Measurements from ENCODE around the gene AP4S1.
"Not testable (repeated sequence)": the region's sequence is repeated elsewhere in the genome, so short reads cannot be mapped to it uniquely, and the experiment has no call there.

AP4S1 gene

GRCh38 chr14:31025367-31026076 is at the start of gene AP4S1:
Gene AP4S1, plus strand, starts transcription at chr14:31025649. Its CDS starts 40,548 bp downstream, at chr14:31066197.
- POLR2A ChIA-PET = interaction anchor here (0.6 to 0.8 kb wide), 2 partner anchors 18 to 81 kb away, joined by 3 read pairs; no protein-coding TSS in a partner anchor
- TF ChIP-seq, protein P1, sequence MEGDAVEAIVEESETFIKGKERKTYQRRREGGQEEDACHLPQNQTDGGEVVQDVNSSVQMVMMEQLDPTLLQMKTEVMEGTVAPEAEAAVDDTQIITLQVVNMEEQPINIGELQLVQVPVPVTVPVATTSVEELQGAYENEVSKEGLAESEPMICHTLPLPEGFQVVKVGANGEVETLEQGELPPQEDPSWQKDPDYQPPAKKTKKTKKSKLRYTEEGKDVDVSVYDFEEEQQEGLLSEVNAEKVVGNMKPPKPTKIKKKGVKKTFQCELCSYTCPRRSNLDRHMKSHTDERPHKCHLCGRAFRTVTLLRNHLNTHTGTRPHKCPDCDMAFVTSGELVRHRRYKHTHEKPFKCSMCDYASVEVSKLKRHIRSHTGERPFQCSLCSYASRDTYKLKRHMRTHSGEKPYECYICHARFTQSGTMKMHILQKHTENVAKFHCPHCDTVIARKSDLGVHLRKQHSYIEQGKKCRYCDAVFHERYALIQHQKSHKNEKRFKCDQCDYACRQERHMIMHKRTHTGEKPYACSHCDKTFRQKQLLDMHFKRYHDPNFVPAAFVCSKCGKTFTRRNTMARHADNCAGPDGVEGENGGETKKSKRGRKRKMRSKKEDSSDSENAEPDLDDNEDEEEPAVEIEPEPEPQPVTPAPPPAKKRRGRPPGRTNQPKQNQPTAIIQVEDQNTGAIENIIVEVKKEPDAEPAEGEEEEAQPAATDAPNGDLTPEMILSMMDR (IDR thresholded peaks at IDR 0.05; ENCODE audit: insufficient read depth, low read length, missing control alignments) = no peak
- no peak for DNase-seq (ENCODE audit: low read depth, low spot score)
- peak within 1 kb of the TSS; percentile 96 for H3K4me3 ChIP-seq (ENCODE audit: low read depth, low read length)
- CTCF ChIA-PET = interaction anchor here (0.8 to 1.5 kb wide), 2 partner anchors 12 to 34 kb away, joined by 3 read pairs; no protein-coding TSS in a partner anchor

GRCh38 chr14:30977752-30978151 is 47.7 kb upstream of the AP4S1 start:
- TF ChIP-seq, protein P1 (IDR thresholded peaks at IDR 0.05; ENCODE audit: insufficient read depth, low read length, missing control alignments) = no peak
- H3K4me3 ChIP-seq (ENCODE audit: low read depth, low read length) = no peak overlapping the region
- ChIA-PET POLR2A (no interaction called here), CTCF (interaction anchor here (0.7 to 6.3 kb wide), 6 partner anchors 10 to 135 kb away, joined by 3 to 77 read pairs (median 4); no protein-coding TSS in a partner anchor)
- no peak for DNase-seq (ENCODE audit: low read depth, low spot score)

DNA sequence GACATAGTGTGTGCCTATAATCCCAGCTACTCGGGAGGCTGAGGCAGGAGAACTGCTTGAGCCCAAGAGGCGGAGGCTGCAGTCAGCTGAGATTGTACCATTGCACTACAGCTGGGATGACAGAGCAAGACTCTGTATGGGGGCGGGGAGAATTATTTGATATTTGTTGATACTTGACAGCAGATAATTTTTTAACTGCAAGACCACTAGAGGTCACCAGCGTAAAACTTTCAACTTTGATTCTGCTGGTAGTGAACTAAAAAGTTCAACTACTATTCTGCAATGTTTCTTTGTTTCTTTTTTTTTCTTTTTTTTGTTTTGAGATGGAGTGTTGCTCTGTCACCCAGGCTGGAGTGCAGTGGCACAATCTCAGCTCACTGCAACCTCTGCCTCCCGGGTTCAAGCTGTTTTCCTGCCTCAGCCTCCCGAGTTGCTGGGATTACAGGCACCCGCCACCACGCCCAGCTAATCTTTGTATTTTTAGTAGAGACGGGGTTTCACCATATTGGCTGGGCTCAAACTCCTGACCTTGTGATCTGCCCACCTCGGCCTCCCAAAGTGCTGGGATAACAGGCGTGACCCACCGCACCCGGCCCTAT is 45.2 kb upstream of the AP4S1 start:
- H3K4me3 ChIP-seq (ENCODE audit: low read depth, low read length); POLR2A ChIA-PET: not testable (repeated sequence)
- peak; percentile 19 for DNase-seq (ENCODE audit: low read depth, low spot score)
- TF ChIP-seq, protein P1 (IDR thresholded peaks at IDR 0.05; ENCODE audit: insufficient read depth, low read length, missing control alignments) = peak; percentile 23
- CTCF ChIA-PET = interaction anchor here (0.9 to 6.3 kb wide), 19 partner anchors 10 to 148 kb away, joined by 3 to 77 read pairs (median 4); partner anchors contain the start of gene STRN3

- DNase-seq (ENCODE audit: low read depth, low spot score) = no peak
- H3K4me3 ChIP-seq (ENCODE audit: low read depth, low read length) = no peak overlapping the region
- TF ChIP-seq, protein P1 (IDR thresholded peaks at IDR 0.05; ENCODE audit: insufficient read depth, low read length, missing control alignments) = no peak
- ChIA-PET POLR2A (no interaction called here), CTCF (interaction anchor here (1.0 to 6.3 kb wide), 13 partner anchors 11 to 147 kb away, joined by 3 to 77 read pairs (median 5); partner anchors contain the start of gene STRN3)
These were observed 44.5 kb upstream of the AP4S1 start for GRCh38 chr14:30980980-30981379.

GRCh38 chr14:30982533-30982932 is 42.9 kb upstream of the AP4S1 start:
- no peak overlapping the region for H3K4me3 ChIP-seq (ENCODE audit: low read depth, low read length)
- DNase-seq (ENCODE audit: low read depth, low spot score) = no peak
- POLR2A ChIA-PET = no interaction called here
- CTCF ChIA-PET = interaction anchor here (0.5 to 6.3 kb wide), 2 partner anchors 104 to 124 kb away, joined by 3 to 77 read pairs; no protein-coding TSS in a partner anchor
- TF ChIP-seq, protein P1 (IDR thresholded peaks at IDR 0.05; ENCODE audit: insufficient read depth, low read length, missing control alignments) = no peak

- POLR2A ChIA-PET = no interaction called here
- TF ChIP-seq, protein P1 (IDR thresholded peaks at IDR 0.05; ENCODE audit: insufficient read depth, low read length, missing control alignments) = no peak
- CTCF ChIA-PET = interaction anchor here (0.7 to 1.5 kb wide), 3 partner anchors 12 to 122 kb away, joined by 3 to 4 read pairs (median 3); no protein-coding TSS in a partner anchor
- H3K4me3 ChIP-seq (ENCODE audit: low read depth, low read length) = no peak overlapping the region
- no peak for DNase-seq (ENCODE audit: low read depth, low spot score)
These were observed 41.6 kb upstream of the AP4S1 start for GRCh38 chr14:30983858-30984257.
